Activated naive CD4-positive, alpha-beta T cell treated with anti-CD3 and anti-CD28 coated beads, Interleukin-2, amount 50 U/mL, for 72 hours (primary cell): Measurements from ENCODE around the gene EFCAB6. TPM values are rescaled to one million over a fixed set of nuclear protein-coding genes. Genes with fewer than 3 reads are reported as not detected.

Source experiments
- ATAC-seq, 2 donors: fragments of 150-1000 bp; cut with Tn5 transposase; 2 replicates each; pipeline ENCODE4 v1.10.0; 2021; ENCODE audit warnings: mild to moderate bottlenecking in 2 of 2, moderate library complexity in 2 of 2
- DNase-seq, 2 donors: peaks; one replicate each; pipeline ENCODE4 v3.0.0; 2021 to 2022; ENCODE audit warnings: low spot score in 2 of 2
- H3K27ac Mint-ChIP-seq, 2 donors: one replicate each; pipeline ENCODE4 v1.8.0; 2022; ENCODE audit warnings: mild to moderate bottlenecking in 2 of 2, mixed read lengths in 2 of 2
- H3K36me3 Mint-ChIP-seq, 2 donors: one replicate each; pipeline ENCODE4 v1.8.0; 2022; ENCODE audit warnings: mixed read lengths in 2 of 2
- H3K9me3 Mint-ChIP-seq, 2 donors: one replicate each; pipeline ENCODE4 v1.8.0; 2022; ENCODE audit warnings: mixed read lengths in 2 of 2
- total RNA-seq, 2 donors: library from RNA; stranded (reverse); gene quantifications; one replicate each; pipeline ENCODE4 v1.2.3, GENCODE V29; 2022

Gene EFCAB6
- total RNA-seq, 2 donors from 2014 or later, result 0.27 to 0.80 TPM

GRCh38 chr22:43796567-43796966 is 15.5 kb downstream of the EFCAB6 start:
- H3K27ac Mint-ChIP-seq, result no peak overlapping the region
- H3K9me3 Mint-ChIP-seq, result peaks cover 6 to 11% of the 10 kb centered on the region in 2 donors

GRCh38 chr22:43795320-43795719 is 16.8 kb downstream of the EFCAB6 start:
- Mint-ChIP-seq H3K36me3 (peaks cover under 1 to 7% of the 10 kb centered on the region in 2 donors), H3K27ac (no peak overlapping the region), H3K9me3 (no peaks in the 10 kb centered on the region)
- ATAC-seq, result no peak
- no peak for DNase-seq

More at GRCh38 chr22:43796567-43796966, 15.5 kb downstream of the EFCAB6 start:
- H3K36me3 Mint-ChIP-seq, result peaks cover 13 to 16% of the 10 kb centered on the region in 2 donors
- ATAC-seq, result no peak
- no peak for DNase-seq

GRCh38 chr22:43792905-43793304 is 19.2 kb downstream of the EFCAB6 start:
- H3K27ac Mint-ChIP-seq, result no peak overlapping the region
- ATAC-seq (no peak), DNase-seq (no peak)
- H3K9me3 Mint-ChIP-seq, result no peaks in the 10 kb centered on the region
- H3K36me3 Mint-ChIP-seq, result no peaks in the 10 kb centered on the region

- no peak overlapping the region for H3K27ac Mint-ChIP-seq
- ATAC-seq (no peak), DNase-seq (no peak)
- no peaks in the 10 kb centered on the region for H3K9me3 Mint-ChIP-seq
- H3K36me3 Mint-ChIP-seq, result no peaks in the 10 kb centered on the region
Observed at GRCh38 chr22:43789452-43789851, 22.7 kb downstream of the EFCAB6 start.

GRCh38 chr22:43783777-43784176 is 28.3 kb downstream of the EFCAB6 start:
- H3K9me3 Mint-ChIP-seq, result no peaks in the 10 kb centered on the region
- DNase-seq, result no peak
- no peaks in the 10 kb centered on the region for H3K36me3 Mint-ChIP-seq
- no peak for ATAC-seq
- H3K27ac Mint-ChIP-seq, result no peak overlapping the region

GRCh38 chr22:43782448-43782847 is 29.7 kb downstream of the EFCAB6 start:
- H3K27ac Mint-ChIP-seq, result no peak overlapping the region
- ATAC-seq (no peak), DNase-seq (no peak)
- H3K36me3 Mint-ChIP-seq, result no peaks in the 10 kb centered on the region
- H3K9me3 Mint-ChIP-seq, result no peaks in the 10 kb centered on the region

GRCh38 chr22:43777286-43777685 is 34.8 kb downstream of the EFCAB6 start:
- Mint-ChIP-seq H3K27ac (no peak overlapping the region), H3K36me3 (no peaks in the 10 kb centered on the region), H3K9me3 (no peaks in the 10 kb centered on the region)
- ATAC-seq, result no peak
- DNase-seq, result no peak

GRCh38 chr22:43776081-43776670 is 35.9 kb downstream of the EFCAB6 start:
- Mint-ChIP-seq H3K36me3 (no peaks in the 10 kb centered on the region), H3K9me3 (no peaks in the 10 kb centered on the region), H3K27ac (no peak overlapping the region)
- DNase-seq, result no peak
- no peak for ATAC-seq

GRCh38 chr22:43774318-43774915 is 37.7 kb downstream of the EFCAB6 start:
- no peak overlapping the region for H3K27ac Mint-ChIP-seq
- DNase-seq (no peak), ATAC-seq (no peak)
- H3K36me3 Mint-ChIP-seq, result no peaks in the 10 kb centered on the region
- no peaks in the 10 kb centered on the region for H3K9me3 Mint-ChIP-seq

GRCh38 chr22:43772831-43773230 is 39.3 kb downstream of the EFCAB6 start:
- no peaks in the 10 kb centered on the region for H3K36me3 Mint-ChIP-seq
- DNase-seq (no peak), ATAC-seq (no peak)
- no peak overlapping the region for H3K27ac Mint-ChIP-seq
- no peaks in the 10 kb centered on the region for H3K9me3 Mint-ChIP-seq

- H3K27ac Mint-ChIP-seq, result no peak overlapping the region
- no peaks in the 10 kb centered on the region for H3K9me3 Mint-ChIP-seq
- DNase-seq (no peak), ATAC-seq (no peak)
- H3K36me3 Mint-ChIP-seq, result no peaks in the 10 kb centered on the region
Observed at GRCh38 chr22:43755452-43755851, 56.7 kb downstream of the EFCAB6 start.

- H3K27ac Mint-ChIP-seq, result no peak overlapping the region
- ATAC-seq, result no peak
- no peak for DNase-seq
- H3K36me3 Mint-ChIP-seq, result no peaks in the 10 kb centered on the region
- no peaks in the 10 kb centered on the region for H3K9me3 Mint-ChIP-seq
Observed at GRCh38 chr22:43755011-43755410, 57.1 kb downstream of the EFCAB6 start.

- no peaks in the 10 kb centered on the region for H3K36me3 Mint-ChIP-seq
- H3K27ac Mint-ChIP-seq, result no peak overlapping the region
- no peak for ATAC-seq
- DNase-seq, result no peak
- no peaks in the 10 kb centered on the region for H3K9me3 Mint-ChIP-seq
Observed at GRCh38 chr22:43754176-43754575, 57.9 kb downstream of the EFCAB6 start.

GRCh38 chr22:43753688-43754087 is 58.4 kb downstream of the EFCAB6 start:
- ATAC-seq (no peak), DNase-seq (no peak)
- Mint-ChIP-seq H3K36me3 (no peaks in the 10 kb centered on the region), H3K9me3 (no peaks in the 10 kb centered on the region), H3K27ac (no peak overlapping the region)

- no peak overlapping the region for H3K27ac Mint-ChIP-seq
Observed at GRCh38 chr22:43750751-43751150, 61.4 kb downstream of the EFCAB6 start.

GRCh38 chr22:43749473-43749872 is 62.6 kb downstream of the EFCAB6 start:
- Mint-ChIP-seq H3K36me3 (no peaks in the 10 kb centered on the region), H3K9me3 (no peaks in the 10 kb centered on the region), H3K27ac (no peak overlapping the region)
- DNase-seq (no peak), ATAC-seq (no peak)

More at GRCh38 chr22:43750751-43751150, 61.4 kb downstream of the EFCAB6 start:
- ATAC-seq (no peak), DNase-seq (no peak)
- no peaks in the 10 kb centered on the region for H3K36me3 Mint-ChIP-seq
- no peaks in the 10 kb centered on the region for H3K9me3 Mint-ChIP-seq

GRCh38 chr22:43747877-43748276 is 64.2 kb downstream of the EFCAB6 start:
- Mint-ChIP-seq H3K27ac (no peak overlapping the region), H3K36me3 (no peaks in the 10 kb centered on the region), H3K9me3 (no peaks in the 10 kb centered on the region)
- no peak for ATAC-seq
- no peak for DNase-seq

- DNase-seq (no peak), ATAC-seq (no peak)
- Mint-ChIP-seq H3K36me3 (no peaks in the 10 kb centered on the region), H3K9me3 (no peaks in the 10 kb centered on the region), H3K27ac (no peak overlapping the region)
Observed at GRCh38 chr22:43747058-43747457, 65.0 kb downstream of the EFCAB6 start.
